Measurements from ENCODE around the gene PLCD3.
"Not testable (repeated sequence)": the region's sequence is repeated elsewhere in the genome, so short reads cannot be mapped to it uniquely, and the experiment has no call there.

The PLCD3 gene

DNA sequence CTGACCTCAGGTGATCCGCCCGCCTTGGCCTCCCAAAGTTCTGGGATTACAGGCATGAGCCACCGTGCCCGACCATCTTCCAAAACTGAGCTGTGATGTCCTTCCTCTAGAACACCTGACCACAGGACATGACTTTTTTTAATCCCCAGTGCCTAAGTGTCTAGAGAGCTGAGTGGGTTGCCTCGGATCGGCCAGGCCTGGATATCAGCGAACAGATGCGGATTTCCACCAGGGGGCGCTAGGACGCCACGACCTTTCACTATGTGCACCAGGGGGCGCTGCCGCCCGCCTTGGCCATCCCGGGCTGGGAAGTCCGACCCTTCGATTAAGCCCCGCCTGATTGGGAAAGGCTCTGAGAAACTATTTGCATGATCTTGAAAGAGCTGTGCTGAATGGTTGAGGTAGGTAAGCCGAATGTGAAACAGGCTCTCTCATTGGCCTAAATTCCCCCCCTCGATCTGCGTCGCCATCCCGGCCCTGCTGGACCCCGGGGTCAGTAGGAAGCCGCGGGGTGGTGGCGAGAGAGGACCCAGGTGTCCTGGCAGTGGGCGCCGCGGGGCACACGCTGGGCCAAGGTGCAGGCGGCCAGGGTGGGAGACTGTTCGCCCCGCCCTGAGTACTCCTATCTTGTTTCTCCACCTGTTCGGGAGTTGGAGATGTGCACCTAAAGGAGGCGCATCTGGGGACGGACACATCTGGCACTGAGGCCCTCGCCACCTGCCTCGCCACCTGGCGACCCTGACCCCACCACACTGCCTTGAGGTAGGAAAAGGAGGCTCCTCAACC is 3.1 kb upstream of the PLCD3 start, which contains the start of gene ACBD4:
TSS of gene ACBD4 (plus strand) at position 496 of the 786 bp plus-strand sequence. CDS start 458 bp downstream, outside the sequence.
- peak; percentile 91 to 99 (median 96) for DNase-seq (ENCODE audit: low read depth in 4 of 4, low spot score in 1 of 4)

DNA sequence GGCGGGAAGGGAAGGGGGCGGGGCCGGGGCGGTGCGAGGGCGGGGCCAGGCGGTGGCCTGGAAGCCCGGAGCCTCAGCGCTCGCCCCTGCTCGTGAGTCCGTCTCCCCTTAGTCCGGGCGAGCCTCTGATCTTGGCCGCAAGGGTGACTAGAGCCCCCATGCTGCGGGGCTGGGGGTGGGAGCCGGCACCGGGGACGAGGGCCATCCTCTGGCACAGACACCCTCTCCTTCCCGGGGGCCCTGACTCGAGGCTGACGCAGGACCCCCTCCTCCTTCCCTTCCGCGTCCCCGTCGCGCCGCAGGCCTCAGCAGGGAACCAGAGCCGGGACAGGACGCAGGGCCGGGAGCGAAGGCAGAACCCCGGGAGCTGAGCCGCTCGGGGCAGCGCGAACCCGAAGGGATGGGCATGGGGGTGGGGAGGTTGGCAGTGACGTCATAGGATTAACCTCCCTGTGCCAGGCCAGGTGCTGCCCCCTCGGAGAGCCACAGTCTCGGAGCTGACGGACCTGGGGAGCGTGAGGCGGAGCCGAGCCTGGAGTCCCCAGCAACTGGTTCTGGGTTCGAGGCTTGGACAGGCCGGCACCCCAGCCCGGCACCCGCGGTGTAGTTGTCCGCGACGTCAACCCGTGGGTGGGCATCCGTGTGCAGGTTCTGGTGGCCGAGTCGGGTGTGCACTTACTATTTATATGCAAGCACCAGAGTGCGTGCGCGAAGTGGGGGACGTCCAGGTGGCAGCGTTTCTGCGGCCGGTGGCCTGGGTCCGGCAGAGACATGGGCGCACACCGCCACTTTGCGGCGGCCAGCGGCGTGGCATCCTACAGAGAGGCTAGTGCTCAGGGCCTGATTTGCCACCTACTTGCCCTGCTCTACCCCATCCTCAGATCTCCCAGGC is 503 bp upstream of the PLCD3 start:
- peak in 3 of 4 experiments; percentile 31 to 55 (median 43) for DNase-seq (ENCODE audit: low read depth in 4 of 4, low spot score in 1 of 4)

DNA sequence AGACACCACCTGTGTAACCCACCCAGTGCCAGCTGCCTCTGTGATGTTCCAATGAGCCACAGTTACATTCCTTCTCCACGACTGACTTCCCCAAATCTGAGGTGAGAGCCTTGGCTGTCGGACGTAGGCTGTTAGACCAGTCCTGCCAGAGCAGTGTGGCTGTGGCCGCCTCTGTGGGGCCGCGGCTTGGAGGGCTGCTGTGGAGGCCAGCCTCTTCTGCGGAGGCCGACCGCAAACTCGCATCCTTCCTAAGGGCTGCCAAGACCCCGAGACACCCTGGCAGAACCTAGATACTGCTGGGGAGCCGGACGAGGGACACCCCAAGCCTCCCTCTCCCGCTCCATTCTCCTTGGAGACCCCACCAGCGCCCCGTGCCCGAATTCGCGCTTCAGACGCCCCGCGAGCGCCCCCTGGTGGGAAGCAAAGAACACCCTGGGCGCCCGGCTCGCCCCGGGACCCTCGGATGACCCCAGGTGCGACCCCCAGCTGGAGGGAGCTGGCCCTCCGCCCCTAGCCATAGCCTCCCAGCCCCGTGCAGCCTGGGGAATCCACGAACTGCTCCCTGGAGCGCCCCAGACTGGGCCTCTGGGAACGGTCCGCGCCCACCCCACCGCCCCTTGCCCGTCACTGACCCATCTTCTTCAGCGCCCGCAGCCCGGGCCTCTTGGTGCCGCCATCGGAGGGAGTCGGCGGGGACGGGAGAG is 547 bp downstream of the PLCD3 start:
- DNase-seq (ENCODE audit: low read depth in 4 of 4, low spot score in 1 of 4) = peak in 1 of 4 experiments; percentile 44

DNA sequence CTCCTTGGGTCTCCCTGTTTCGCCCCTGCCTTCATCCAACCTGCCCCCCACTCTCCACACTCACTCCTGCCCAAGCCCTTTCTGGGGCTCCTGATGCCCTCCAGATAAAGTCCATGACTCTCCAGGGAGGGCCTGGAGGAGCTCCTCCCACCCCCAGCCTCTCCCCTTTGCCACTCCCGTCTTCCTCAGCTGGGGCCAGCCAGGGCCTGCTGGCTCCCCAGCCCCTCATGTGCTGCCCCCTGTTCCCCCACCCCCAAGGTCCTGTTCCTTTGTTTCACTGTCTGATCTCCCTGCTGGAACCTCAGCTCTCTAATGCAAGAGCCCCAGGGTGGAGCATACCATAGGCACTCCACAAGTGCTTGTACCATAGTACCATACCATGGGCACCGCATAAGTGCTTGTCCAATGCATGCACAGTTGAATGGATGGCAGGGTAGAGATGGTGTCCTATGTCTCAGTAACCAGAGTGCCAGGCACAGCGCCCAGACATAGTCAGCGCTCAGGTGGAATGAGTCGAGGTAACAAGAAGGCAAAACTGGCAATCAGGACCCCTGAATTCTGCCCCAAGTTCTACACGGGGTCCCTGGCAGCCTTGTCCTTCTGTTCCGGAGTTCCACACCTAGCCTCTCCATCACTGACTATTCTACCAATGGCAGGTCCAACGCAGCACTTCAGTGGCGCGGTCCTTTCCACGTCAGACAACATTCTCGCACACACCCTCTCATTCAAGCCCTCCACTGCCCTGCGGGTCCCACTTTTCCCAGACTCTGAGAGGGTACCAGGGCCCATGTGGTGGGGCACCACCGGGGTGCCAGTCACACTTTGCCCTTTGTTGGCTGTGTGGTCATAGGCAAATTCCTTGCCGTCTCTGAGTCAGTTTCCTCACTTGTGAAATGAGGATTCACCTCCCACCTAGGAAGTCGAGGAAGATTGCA is 1.4 kb downstream of the PLCD3 start:
- no peak for DNase-seq (ENCODE audit: low read depth in 4 of 4, low spot score in 1 of 4)

DNA sequence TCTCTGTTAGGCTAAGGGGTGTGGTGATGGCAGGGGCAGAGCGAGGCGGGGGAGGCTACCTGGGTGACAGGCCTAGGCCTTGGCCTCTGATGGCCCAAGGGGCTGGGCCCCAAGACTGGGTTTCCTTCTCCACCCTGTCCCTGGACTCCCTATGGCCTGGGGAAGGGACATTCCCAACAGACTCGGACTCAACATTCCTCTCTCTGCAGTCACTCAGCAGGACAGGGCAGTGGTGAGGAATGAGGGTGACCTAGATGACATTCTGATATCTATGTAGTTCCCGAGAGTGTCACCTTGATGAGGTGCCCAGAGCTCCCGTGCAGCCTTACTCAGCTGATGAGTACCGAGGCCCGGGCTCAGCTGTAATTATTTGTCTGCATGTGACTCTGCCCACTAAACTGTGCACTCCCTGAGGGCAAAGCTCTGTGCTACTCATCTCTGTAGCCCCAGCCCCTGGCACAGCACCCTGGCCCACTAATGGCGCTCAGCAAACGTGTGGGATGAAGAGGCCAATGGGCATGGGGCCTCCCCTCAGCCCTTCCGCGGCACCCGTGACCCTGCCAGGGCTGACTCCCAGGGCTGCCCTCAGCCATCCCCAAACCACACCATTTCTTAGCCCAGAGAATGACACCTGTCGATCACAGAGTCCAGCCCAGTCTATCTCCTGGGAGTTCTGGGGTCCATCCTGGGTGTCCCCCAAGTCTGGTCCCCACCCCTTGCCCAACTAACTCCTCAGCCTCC is 2.2 kb downstream of the PLCD3 start:
- no peak for DNase-seq (ENCODE audit: low read depth in 4 of 4, low spot score in 1 of 4)

DNA sequence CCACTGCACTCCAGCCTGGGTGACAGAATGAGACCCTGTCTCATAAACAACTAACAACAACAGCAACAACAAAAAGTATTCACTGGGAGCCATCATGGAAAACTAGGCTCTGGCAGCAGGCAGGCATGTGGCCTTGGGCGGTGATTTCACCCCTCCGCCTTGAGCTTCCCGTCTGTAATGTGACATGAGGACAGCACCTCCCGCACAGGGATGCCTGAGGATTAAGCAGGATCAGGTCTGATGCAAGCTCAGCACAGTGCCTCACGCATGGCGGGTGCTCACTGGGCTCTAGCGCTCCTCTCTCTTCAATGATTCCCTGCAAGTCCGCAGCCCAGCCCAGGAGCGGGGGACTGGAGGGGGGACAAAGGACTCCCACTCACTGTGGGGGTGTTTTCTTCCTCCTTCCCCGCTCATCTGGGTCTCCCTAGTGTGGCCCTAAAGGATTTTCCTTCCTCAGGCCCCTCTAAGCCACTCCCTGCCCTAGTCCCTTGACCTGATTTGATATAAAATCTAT is 2.8 kb downstream of the PLCD3 start:
- DNase-seq (ENCODE audit: low read depth in 4 of 4, low spot score in 1 of 4) = no peak

DNA sequence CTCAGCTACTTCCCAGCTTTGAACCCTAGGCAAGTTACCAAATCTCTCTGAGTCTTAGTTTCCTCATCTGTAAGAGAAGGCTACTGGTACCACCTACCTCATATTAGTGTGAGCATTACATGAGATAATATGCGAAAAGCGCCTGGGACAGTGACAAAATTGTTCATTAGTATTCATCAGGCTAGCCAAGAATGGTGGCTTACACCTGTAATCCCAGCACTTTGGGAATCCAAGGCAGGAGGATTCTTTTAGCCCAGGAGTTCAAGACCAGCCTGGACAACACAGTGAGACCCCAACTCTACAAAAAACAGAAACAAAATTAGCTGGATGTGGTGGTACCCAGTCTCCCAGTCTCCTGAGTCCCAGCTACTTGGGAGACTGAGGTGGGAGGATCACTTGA is 3.3 kb downstream of the PLCD3 start:
- no peak for DNase-seq (ENCODE audit: low read depth in 4 of 4, low spot score in 1 of 4)

DNA sequence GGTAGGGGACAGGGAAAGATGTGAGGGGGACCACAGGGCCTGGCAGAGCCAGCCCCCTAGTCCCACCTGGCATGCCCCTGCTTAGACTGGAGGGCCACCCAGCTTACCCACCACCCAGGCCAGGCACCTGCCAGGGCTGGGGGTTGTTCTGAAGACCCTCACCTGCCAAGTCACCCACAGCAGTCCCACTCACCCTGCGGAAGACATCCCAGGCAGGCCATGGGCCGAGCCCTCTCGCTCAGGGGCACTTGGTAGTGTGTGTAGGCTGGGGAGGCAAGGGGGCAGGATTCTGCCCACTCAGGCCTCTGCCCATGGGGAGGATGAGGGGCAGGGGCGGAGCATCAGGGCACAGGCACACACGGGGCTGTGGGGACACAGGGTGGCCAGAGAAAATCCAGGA is 4.0 kb downstream of the PLCD3 start:
- DNase-seq (ENCODE audit: low read depth in 4 of 4, low spot score in 1 of 4) = no peak

DNA sequence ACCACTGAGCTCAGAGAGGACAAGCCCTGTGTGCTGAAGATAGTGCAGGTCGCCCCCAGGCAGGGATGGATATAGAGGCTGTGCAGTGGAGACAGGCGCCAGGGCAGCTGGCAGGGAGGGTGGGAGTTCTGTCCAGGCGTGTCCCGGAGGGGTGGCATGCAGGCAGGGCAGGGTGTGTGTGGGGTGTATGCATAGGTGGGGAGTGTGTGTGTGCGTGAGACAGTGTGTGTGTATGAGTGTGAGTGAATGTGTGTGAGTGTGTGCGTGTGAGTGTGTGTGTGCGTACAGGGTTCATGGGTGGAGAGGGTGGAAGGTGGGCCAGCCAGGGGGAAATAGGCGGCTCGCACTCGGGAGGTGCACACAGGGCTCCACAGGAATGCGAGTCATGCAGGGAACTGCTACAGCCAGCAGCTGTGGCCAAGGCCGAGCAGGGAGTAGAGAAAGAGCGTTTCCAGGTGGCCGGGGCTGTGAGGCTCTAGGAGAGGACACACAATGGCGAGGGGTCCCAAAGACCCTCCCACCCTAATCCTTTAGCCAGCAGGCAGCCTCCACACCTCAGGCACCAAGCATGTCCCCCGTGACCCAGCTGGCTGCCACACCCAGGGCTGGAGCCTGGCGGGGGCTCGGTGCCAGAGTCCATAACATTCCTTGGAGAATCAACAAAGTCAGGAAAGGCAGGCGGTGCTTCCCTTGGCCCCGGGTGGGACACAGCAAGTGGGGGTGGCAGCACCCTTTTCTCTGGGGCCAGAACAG is 4.6 kb downstream of the PLCD3 start:
- DNase-seq (ENCODE audit: low read depth in 4 of 4, low spot score in 1 of 4) = no peak

DNA sequence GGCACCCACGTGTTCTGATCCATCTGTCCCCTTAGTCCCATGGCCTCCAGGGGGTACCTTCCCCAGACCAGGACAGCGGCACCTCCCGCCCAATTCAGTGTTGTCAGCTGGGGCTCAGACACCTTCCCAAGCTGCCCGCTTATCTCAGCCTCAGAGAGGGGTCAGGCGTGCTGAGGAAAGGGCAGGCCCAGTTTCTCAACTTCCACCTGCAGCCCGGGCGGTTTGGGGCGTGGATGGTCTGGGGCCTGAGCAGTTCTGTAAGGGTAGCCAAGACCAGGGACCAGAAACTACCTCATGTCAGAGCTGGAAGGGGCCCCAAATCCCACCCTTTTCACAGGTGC is 5.1 kb downstream of the PLCD3 start:
- DNase-seq (ENCODE audit: low read depth in 4 of 4, low spot score in 1 of 4) = no peak

DNA sequence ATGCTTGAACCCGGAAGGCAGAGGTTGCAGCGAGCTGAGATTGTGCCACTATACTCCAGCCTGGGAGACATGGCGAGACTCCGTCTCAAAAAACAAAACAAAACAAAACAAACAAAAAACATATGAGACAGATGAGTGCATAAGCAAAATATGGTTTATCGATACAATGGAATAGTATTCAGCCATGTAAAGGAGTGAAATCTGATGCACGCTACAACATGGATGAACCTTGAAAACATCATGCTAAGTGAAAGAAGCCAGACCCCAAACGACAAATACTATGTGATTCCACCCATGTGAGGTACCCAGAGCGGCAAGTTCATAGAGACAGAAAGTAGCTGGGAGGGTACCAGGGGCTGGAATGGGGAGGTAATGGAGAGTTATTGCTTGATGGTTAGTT is 6.8 kb downstream of the PLCD3 start:
- DNase-seq (ENCODE audit: low read depth in 4 of 4, low spot score in 1 of 4) = no peak

DNA sequence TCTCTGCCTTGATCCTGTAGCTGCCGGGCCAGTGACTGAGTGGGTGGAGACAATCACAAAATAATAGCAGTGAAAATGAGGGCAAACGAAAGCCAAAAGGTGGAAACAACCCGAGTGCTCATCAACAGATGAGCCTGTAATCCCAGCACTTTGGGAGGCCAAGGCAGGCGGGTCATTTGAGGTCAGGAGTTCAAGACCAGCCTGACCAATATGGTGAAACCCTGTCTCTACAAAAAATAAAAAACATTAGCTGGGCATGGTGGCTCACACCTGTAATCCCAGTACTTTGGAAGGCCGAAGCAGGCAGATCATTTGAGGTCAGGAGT is 7.6 kb downstream of the PLCD3 start:
- not testable (repeated sequence) for DNase-seq (ENCODE audit: low read depth in 4 of 4, low spot score in 1 of 4)

DNA sequence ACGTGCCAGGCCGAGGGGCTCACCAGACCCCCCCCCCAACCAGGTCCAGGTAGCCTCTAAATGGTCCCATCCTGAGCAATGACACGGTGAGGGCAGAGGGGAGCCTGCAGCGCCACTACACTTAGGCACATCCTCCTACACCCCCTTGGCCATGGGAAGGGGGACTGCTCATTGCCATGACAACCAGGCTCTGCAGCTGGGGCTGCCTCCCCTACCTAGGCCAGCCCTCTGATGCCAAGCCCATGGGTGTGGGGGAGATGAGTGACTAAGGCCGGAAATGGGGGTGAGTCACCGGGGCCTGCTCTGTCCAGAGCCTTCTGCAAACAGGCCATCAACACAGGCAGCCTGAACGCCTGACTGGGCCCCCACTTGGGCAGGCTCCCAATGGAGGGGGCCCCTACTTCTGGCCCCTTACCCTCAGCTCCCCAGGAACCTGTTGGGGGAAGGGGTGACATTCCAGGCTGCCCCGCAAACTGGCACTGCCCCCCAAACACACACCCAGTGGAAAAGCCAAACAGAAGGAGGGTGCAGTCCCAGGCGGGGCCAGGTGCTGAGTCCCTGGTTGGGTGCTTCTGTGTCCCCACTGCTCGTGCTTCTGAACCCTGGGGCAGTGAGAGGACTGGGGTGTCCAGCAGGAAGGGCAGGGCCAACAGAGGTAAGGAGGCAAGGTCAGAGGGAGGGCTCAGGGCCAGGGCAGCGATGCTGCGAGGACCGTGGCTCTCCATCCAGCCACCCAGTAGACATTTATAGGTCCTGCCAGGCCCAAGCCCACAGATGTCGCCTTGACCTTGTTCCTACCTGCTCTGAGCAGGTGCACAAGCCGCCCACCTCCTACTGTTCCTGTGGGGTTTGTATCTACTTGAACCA is 8.2 kb downstream of the PLCD3 start:
- DNase-seq (ENCODE audit: low read depth in 4 of 4, low spot score in 1 of 4) = no peak

DNA sequence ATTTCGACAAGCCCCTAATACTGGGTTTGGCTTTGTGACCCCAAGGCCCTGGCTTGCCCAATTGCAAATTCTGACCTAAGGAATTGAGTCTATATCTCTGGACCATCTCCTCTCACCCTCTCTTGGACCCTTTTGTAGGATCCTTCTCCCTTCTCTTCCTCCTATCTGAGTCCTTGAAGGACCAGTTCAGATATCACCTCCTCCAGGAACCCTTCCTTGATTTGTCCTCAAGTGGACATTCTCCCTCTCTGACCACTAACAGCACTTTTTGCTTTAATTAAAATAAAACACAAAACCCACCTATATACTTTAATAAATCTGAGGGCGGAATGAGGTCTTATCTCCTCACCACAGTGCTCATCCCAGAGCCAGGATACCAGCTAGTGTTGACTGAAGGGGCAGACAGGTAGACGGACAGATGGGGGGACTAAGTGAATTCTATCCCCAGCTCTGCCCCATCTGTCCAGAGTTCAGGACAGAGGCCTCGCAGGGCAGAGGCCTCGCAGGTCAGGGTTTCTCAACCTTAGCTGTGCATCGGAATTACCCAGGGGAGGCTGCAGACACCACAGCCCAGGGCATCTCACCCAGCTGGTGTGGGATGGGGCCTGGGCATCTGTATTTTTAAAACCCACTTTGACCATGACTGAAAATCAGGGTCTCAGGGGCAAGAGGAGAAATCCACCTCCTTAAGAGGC is 9.1 kb downstream of the PLCD3 start:
- DNase-seq (ENCODE audit: low read depth in 4 of 4, low spot score in 1 of 4) = no peak

DNA sequence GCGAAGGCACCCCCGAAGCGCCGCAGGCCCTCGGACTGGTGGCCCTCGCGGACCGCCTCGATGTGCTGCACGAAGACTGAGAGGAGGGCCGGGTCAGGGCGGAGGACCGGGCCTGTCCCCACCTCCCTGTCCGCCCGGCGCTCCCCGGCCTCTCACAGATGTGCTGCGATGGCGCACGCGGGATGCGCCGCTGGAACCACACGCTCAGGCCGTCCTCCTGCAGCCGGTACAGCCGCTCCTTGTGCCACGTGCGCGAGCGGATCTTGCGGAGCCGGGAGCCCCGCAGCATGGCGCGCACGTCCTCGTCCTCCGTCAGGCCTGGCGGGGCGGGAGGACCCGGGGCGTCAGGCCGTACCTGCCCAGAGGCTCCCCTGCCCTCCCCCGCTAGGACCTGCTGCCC is 11.3 kb downstream of the PLCD3 start:
- no peak for DNase-seq (ENCODE audit: low read depth in 4 of 4, low spot score in 1 of 4)

DNA sequence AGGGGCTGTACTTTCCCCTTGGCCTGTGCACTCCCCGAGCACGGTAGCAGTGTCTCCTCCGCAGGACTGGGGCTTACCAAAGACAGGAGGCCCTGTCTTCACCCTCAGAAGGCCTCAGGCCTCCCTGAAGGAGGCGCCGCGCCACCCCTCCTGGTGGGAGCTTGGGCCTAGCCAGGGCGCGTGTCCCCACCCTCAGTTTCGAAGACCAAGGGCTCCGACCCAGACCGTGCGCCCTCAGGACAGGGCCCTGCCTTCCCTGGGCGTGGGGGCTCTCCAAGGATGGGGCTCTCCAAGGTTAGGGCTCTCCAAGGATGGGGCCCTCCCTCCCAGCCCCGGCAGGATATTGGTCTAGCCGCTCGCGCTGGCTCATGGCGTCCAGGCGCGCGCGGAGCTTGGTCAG is 11.8 kb downstream of the PLCD3 start:
- no peak for DNase-seq (ENCODE audit: low read depth in 4 of 4, low spot score in 1 of 4)

DNA sequence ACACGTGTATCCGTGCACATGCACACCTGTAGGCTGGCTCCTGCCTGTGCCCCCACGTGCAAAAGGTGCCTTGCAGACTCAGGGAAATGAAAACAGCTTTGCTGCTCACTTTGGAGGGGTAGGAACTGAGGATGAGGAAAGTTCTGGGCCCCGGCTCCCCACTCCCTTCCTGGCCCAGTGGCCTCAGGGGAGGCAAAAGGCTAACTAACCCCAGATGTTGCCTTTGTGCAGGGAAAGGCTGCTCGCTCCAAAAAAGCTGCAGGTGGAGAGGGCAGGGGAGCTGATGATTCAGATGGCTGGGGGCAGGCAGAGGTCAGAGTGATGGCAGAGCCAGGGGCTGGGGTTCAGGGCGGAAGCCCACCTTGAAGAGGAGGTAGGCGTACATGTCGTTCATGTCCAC is 12.4 kb downstream of the PLCD3 start:
- DNase-seq (ENCODE audit: low read depth in 4 of 4, low spot score in 1 of 4) = no peak

DNA sequence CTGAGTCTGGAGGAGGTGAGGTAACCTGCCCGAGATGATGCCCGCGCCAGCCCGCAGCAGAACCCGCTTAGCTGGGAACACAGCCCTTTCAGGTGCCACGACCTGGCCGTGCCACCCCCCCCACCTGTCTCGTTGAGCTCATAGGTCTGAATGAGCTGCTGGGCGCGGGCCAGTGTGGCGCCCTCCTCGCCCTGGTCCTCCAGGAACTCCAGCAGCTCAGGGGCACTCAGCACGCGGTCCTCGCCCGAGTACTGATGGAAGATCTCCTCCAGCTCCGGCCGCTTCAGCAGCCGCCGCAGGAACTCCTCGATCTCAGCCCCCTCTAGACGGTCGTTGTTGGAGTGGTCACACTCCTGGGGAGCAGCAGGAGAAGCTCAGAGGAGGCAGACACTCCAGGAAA is 13.6 kb downstream of the PLCD3 start:
- DNase-seq (ENCODE audit: low read depth in 4 of 4, low spot score in 1 of 4) = no peak
